Cerebellar nuclear complex (tissue), 1 donor: ENCODE measurements around the gene BTBD16.

Source experiments
- DNase-seq, 2 experiments: peaks; one replicate each; lab custom pipeline; 2025; lab: John Stamatoyannopoulos, UW

The BTBD16 gene

GRCh38 chr10:122271076-122271475, at the start of gene BTBD16:
Gene BTBD16, plus strand, starts transcription at chr10:122271296. Its CDS starts 3,786 bp downstream, at chr10:122275082.
- DNase-seq, result no peak

DNA sequence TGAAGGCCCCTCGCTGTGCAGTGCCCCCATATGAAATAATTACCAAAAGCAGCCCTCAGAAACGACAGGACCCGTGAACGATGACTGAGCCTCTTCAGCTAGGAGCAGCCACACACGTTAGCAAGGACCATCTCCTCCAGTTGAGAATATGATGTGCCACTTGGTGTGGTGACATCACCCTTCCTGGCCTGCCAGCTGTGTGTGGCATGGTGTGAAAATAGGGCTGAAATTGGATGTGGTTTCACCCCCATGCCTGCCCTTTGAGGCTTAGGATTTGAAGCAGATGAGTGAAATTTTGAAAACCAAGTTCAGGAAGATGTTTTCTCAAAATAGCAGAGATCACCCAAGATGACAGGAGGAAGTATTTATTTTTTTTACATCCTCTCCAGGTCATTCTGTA, 49.1 kb upstream of the BTBD16 start:
- DNase-seq, result no peak

DNA sequence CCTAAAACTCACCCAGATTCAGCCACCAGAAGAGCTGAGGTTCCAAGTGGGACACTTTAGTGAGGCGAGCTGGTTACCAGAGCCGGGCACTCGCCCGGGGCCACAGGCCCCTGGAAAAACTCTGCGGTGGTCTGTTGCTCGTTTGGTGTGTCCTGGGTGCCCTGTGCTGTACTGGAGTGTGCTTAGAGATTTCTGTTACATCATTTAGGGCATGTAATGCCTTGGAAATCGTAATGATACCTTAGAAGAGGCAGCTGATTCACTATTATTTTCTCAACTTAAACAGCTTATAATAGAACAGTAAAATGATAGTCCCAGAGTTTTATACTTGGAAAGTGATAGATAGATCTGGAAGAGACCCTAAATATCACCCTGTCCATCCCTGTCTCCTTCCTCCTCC, 48.5 kb upstream of the BTBD16 start:
- no peak for DNase-seq

- DNase-seq, result no peak
Measured at GRCh38 chr10:122224159-122224558, 46.9 kb upstream of the BTBD16 start.

DNA sequence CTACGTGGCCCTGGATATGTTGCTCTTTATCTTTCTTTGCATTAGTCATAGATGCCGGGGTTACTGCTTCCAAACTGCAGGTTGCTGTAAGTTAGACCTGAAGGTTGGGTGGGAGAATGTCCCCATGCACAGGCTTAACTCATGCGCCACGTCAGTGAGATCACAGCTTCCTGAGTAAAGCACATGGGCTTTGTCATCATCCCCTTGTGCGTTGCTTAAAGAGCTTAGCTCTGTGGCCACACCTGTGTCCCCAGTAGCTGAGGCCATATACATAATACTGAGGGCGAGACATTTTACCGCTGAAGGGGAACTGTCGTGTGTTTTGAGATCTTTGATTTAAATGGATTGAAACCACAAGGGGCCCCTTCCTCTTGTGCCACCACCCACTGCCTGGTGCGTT, 45.8 kb upstream of the BTBD16 start:
- no peak for DNase-seq

DNA sequence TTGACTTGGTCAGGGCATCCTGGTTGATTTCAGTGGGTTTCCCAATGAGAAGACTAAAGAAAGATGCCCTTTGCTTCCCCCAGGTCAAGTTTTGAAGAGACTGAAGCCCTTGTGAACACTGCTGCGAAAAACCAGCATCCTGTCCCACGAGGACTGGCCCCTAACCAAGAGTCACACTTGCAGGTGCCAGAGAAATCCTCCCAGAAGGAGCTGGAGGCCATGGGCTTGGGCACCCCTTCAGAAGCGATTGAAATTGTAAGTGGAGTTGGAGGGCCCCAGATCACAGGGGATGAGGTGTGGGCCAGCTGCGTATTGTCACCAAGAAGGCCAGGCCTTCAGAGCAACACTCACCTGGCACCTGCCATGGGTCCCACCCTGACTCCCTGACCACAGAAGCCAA, 43.3 kb upstream of the BTBD16 start:
- DNase-seq, result no peak

- DNase-seq, result no peak
Measured at GRCh38 chr10:122229666-122230065, 41.4 kb upstream of the BTBD16 start.

- no peak for DNase-seq
Measured at GRCh38 chr10:122230222-122230621, 40.9 kb upstream of the BTBD16 start.

GRCh38 chr10:122232769-122233168, 38.3 kb upstream of the BTBD16 start:
- DNase-seq, result no peak

- no peak for DNase-seq
Measured at GRCh38 chr10:122233857-122234348, 37.2 kb upstream of the BTBD16 start.

- DNase-seq, result no peak
Measured at GRCh38 chr10:122234416-122234815, 36.7 kb upstream of the BTBD16 start.

DNA sequence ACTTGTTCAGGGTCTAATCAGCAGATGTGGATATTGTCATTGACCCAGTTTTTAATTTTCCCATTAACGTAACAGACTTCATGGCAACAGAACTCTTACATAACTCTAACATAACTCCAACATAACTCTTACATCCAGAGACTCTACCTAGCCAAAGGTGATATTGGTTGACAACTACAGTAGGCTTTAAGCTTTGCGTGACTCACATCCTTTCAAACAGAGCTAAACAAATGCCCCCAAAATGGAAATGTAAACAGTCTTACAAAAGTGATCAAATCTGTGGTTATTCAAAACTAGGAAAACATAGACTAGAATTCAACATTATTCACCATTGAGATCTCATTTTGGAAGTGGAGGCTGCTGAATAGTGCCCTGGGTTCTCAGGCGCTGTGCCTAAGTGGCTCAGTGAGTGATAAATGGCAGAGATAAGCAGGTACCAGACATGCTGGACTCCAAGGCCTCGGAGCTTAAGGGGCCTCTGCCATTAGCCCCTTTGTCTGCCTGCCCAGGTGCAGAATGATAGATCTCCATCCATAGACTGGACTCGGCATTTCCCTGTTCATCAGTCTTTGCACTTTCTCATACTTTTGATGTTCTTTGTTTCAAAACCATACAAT, 34.3 kb upstream of the BTBD16 start:
- no peak for DNase-seq

DNA sequence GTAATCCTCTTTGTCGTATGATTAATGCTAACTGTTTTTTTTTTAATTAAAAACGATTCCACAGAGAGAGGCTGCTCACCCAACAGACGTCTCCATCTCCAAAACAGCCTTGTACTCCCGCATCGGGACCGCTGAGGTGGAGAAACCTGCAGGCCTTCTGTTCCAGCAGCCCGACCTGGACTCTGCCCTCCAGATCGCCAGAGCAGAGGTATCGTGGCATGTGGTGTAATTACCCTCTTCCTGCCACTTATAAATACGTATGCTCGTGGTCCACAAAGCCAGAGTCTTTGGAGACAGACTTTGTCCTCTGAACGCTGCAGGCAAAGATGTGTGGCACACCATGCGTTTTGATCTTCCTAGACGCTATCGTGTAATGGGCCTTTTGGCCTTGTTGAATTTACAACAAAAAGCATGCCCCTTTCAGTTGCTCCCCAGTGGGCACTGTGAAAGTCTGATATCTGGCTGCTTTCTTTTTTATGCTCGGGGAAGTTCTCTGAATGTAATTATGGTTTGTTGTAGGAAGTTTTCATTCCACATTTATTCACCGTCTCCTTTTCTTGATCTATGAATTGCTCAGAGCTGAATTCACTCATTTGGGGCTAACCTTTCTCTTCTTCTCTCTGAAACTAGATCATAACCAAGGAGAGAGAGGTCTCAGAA, 33.6 kb upstream of the BTBD16 start:
- no peak for DNase-seq

DNA sequence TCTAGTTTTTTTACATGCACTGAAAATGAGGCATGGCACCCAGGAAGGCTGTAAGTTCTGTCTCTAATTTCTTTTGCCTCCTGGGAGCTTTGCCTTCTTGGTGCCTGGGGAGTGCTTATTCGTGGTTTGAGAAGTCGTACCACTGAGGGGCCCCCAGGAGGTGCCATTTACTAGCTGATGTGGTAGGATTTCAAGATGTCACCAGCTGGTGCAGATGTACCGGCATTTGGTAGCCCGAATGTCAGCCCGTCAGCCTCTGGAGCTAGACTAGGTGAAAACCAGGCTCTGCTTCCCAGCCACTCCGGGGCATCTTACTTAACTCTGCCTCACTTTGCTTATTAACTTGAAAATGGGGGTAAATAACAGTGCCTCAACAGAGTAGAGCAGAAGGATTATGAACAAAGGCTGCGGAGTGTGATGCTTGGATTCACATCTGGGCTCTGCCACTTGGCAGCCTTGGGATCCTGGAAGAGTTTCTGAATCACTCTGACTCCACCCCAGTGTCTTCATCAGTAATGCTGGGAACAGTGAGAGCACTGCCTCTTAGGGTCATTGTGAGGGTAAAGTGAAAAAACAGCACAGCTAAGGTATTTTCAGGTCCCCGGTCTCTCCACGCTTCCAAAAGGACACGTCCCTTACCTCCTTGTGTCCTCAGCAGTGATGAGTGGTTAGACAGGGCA, 31.4 kb upstream of the BTBD16 start:
- DNase-seq, result no peak

DNA sequence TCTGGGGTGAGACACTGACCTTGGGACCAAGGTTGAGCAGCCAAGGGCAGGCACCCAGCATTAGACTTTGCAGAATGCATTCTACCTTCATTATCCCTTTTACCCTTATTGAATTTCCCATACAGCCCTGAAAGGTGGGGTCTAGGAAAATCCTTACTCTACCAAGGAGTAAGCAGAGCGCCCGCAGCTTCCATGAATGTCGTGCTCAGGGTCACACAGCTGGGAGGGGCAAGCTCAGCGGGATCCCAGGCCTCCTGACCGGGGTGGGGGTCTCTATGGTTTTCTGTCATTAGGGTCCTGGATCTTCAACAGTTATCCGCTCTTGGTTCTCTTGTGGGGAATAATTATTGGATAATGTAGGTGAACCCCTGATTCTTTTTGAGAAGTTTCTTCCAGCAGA, 30.7 kb upstream of the BTBD16 start:
- DNase-seq, result no peak

GRCh38 chr10:122241836-122242235, 29.3 kb upstream of the BTBD16 start:
- no peak for DNase-seq

DNA sequence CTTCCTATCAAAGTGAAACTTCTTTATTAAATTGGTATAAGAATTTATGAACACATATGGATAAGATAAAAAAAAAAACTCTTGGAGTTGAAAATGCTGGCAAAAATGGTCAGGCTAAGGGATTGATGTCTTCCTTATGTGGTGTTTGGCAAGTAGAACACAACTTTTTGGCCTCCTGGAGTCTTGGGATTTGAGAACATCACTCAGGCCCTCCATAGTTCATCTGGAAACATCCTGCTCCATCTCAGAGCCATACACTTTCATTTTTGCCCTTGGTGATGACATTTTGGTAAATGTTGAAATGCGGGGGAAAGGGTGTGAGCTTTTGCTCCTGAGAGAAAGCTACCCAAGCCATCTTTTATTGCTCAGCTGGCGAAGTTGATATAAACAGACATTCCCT, 27.5 kb upstream of the BTBD16 start:
- no peak for DNase-seq

DNA sequence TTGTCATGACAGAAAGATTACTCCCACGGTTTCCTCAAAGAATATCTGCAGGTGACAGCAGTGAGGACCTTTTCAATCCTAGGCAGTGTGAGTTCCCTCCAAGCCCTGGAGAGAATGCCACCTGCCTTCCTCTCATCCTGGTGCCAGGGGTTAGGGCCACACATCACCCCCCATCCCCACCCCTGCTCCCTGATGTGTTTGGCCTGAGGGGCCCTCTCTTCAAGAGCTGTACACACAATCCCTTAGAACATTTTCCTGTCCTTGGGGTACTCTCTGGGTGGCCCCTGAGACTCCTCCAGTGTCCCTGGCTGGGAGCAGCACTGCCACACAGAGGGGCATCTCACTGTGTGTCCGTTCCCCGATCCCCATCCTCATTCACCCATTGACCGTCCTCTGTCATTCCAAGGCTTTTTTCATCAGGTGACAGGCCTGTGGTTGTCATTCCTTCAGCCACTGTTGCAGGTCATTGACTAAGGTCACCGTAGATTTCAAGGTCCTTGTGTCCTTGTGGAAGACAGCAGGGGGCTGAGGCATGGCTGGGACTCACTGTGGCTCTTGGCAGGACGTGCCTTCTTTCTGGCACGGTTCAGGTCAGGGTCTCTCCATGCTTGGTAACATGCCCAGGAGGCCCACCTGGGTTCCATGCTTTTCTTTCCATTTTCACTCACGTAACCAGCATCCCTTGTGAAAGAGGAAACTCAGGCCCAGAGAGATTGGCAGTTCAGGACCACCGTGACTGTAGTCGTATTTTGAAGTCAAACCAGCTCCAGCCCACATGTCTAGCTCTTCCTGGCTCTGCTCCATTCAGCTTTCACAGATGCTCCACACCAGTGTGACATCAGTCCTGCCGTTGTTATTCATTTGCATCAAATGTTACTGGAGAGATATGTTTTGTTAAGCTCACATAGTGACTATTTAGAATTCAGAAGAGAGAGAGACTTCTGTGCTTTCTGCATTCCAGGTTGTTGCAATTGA, 26.8 kb upstream of the BTBD16 start:
- no peak for DNase-seq

- no peak for DNase-seq
Measured at GRCh38 chr10:122245136-122245535, 26.0 kb upstream of the BTBD16 start.

DNA sequence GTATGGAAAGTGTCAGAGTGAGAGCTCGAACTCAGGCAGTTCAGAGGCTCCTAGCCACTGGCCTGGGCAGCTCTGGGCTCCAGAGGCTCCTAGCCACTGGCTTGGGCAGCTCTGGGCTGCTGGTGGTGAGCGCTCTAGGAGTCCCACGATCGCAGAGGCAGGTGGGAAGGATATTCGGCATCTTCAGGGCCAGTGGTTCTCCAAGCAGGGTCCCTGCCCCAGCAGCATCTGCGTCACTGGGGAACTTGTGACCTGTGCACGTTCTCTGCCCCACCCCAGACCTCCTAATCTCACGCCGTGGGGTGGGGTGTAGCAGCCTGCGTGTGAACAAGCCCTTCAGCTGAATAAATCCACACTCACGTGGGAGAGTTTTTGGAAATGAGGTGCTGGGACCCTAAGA, 25.2 kb upstream of the BTBD16 start:
- DNase-seq, result no peak

DNA sequence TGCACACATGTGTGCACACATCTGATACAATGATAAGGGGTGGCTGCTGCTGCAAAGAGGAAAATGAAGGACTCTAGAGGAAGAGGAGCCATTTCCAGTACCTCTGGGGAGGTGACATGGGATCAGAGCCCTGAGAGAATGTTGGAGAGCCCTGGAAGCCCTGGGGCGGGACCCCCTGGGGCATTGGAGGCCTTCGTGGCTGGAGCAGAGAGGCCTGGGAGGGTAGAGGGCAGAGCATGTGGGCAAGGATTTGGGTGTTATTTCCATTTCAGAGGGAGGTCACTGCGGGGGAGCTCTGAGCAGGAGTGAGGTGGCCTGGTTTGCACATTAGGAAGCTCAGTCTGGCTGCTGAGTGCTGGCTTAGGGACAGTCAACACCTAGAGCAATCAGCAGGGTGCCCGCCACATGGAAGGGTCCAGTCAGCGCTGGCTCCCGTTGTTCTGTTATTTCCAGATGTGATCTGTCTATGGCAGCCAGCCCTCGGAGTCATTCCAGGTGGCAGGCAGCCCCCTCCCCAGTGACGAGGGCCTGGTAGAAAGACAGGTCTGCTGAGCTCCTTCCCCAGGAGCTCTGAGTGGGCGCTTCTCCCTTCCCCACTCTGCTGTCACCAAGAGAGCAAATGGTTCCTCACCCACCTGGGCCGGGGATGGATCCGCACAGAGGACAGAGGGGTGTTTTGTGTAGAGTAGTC, 24.1 kb upstream of the BTBD16 start:
- DNase-seq, result no peak
